Ecto neural progenitor cell (in vitro differentiated cells): ENCODE results near the gene RASA3.

Experiments used
- DNase-seq: peaks from one replicate; pipeline ENCODE4 v3.0.0-alpha.2; 2018; ENCODE audit warnings: low spot score

RASA3 gene

GRCh38 chr13:113969311-113969972 lies 163.0 kb downstream of the RASA3 start:
- DNase-seq, result no peak

- DNase-seq, result no peak
Observed at GRCh38 chr13:113968463-113969310, 163.7 kb downstream of the RASA3 start.

GRCh38 chr13:113967729-113968462 lies 164.5 kb downstream of the RASA3 start:
- no peak for DNase-seq

GRCh38 chr13:113967206-113967720 lies 165.2 kb downstream of the RASA3 start:
- DNase-seq, result no peak

GRCh38 chr13:113965968-113966884 lies 166.2 kb downstream of the RASA3 start:
- no peak for DNase-seq

- no peak for DNase-seq
Observed at GRCh38 chr13:113965383-113965874, 167.0 kb downstream of the RASA3 start.

- no peak for DNase-seq
Observed at GRCh38 chr13:113964251-113964995, 168.0 kb downstream of the RASA3 start.

- DNase-seq, result no peak
Observed at GRCh38 chr13:113963376-113963775, 169.0 kb downstream of the RASA3 start.

- no peak for DNase-seq
Observed at GRCh38 chr13:113962975-113963374, 169.4 kb downstream of the RASA3 start.

GRCh38 chr13:113962386-113962785 lies 170.0 kb downstream of the RASA3 start:
- no peak for DNase-seq

- DNase-seq, result no peak
Observed at GRCh38 chr13:113960276-113960948, 172.0 kb downstream of the RASA3 start.

GRCh38 chr13:113959198-113959597 lies 173.2 kb downstream of the RASA3 start:
- no peak for DNase-seq

- no peak for DNase-seq
Observed at GRCh38 chr13:113958373-113958772, 174.1 kb downstream of the RASA3 start.

- DNase-seq, result no peak
Observed at GRCh38 chr13:113956571-113956970, 175.9 kb downstream of the RASA3 start.

GRCh38 chr13:113955691-113956090 lies 176.7 kb downstream of the RASA3 start:
- DNase-seq, result no peak

GRCh38 chr13:113955235-113955634 lies 177.2 kb downstream of the RASA3 start:
- no peak for DNase-seq

- DNase-seq, result no peak
Observed at GRCh38 chr13:113954046-113954835, 178.2 kb downstream of the RASA3 start.

- DNase-seq, result no peak
Observed at GRCh38 chr13:113953561-113953960, 178.9 kb downstream of the RASA3 start.

GRCh38 chr13:113952983-113953520 lies 179.4 kb downstream of the RASA3 start:
- DNase-seq, result no peak
